Calu3 (cell line): Measurements from ENCODE around the gene ZNF414. TPM values are rescaled to one million over a fixed set of nuclear protein-coding genes. Genes with fewer than 3 reads are reported as not detected.

Experiments
- BruUV-seq: library from RNA; stranded (reverse); fragments of 400-500 nt; replicated peaks from 2 replicates; lab custom pipeline; 2021; lab: Mats Ljungman, UMichigan
- CTCF ChIA-PET: fragments of 300-600 bp; sonication (Branson Sonifier 250); formaldehyde crosslinking; loops from one replicate; lab custom pipeline; 2022; ENCODE audit warnings: antibody characterized with exemption; lab: Charles Lee
- DNase-seq: peaks from one replicate; pipeline ENCODE4 v3.0.0; 2022
- H3K27ac Mint-ChIP-seq: one replicate; pipeline ENCODE4 v1.8.0; 2022; ENCODE audit warnings: mixed read lengths; ENCODE audit not compliant: unreplicated experiment
- H3K27me3 Mint-ChIP-seq: one replicate; pipeline ENCODE4 v1.8.0; 2022; ENCODE audit warnings: mixed read lengths; ENCODE audit not compliant: unreplicated experiment
- H3K36me3 Mint-ChIP-seq: one replicate; pipeline ENCODE4 v1.8.0; 2022; ENCODE audit warnings: mild to moderate bottlenecking, moderate library complexity, mixed read lengths; ENCODE audit not compliant: insufficient read depth, unreplicated experiment
- H3K4me1 Mint-ChIP-seq: one replicate; pipeline ENCODE4 v1.8.0; 2022; ENCODE audit warnings: mild to moderate bottlenecking, low read depth, mixed read lengths; ENCODE audit not compliant: unreplicated experiment
- H3K4me3 Mint-ChIP-seq: one replicate; pipeline ENCODE4 v1.8.0; 2022; ENCODE audit warnings: mild to moderate bottlenecking, low read depth, moderate library complexity, mixed read lengths; ENCODE audit not compliant: unreplicated experiment
- H3K9me3 Mint-ChIP-seq: one replicate; pipeline ENCODE4 v1.8.0; 2022; ENCODE audit warnings: low read depth, mixed read lengths; ENCODE audit not compliant: unreplicated experiment
- CTCF ChIP-seq: fragments of 200-600 bp; IDR thresholded peaks from one replicate; pipeline ENCODE4 v1.8.0; 2022; ENCODE audit warnings: antibody characterized with exemption; ENCODE audit not compliant: unreplicated experiment
- intact Hi-C: fragments of 100-400 bp; cut with micrococcal nuclease; formaldehyde crosslinking; loops from one replicate; pipeline ENCODE4 v1.10.0; 2022; ENCODE audit not compliant: unreplicated experiment
- total RNA-seq: library from RNA; stranded (reverse); gene quantifications from 2 replicates; pipeline ENCODE4 v1.2.3, GENCODE V29; 2022

ZNF414 gene
- total RNA-seq, 1 experiment from 2014 or later = 8.7 TPM

GRCh38 chr19:8460516-8461298 is 53.3 kb downstream of the ZNF414 start:
- DNase-seq = no peak
- H3K4me1 Mint-ChIP-seq = peaks cover 35% of the 10 kb centered on the region
- H3K27ac Mint-ChIP-seq = no peak overlapping the region
- CTCF ChIA-PET = no interaction called here
- no peaks in the 10 kb centered on the region for H3K27me3 Mint-ChIP-seq
- TF ChIP-seq CTCF = no peak
- intact Hi-C loops = no loop called here
- no peaks in the 10 kb centered on the region for H3K9me3 Mint-ChIP-seq
- BruUV-seq = no TSS peak
- H3K4me3 Mint-ChIP-seq = peak overlapping the region; percentile 30
- peaks cover 29% of the 10 kb centered on the region for H3K36me3 Mint-ChIP-seq

Other genes starting within 250 kb of the ZNF414 start
- 54.0 and 54.9 TPM in 2 replicates for gene CD320, start 205.8 kb downstream of the ZNF414 start, total RNA-seq
- 38.2 and 44.5 TPM in 2 replicates for gene NDUFA7, start 192.8 kb downstream of the ZNF414 start, total RNA-seq
- gene RPS28, start 192.7 kb downstream of the ZNF414 start, total RNA-seq = 565 and 595 TPM in 2 replicates
- gene KANK3, start 170.9 kb downstream of the ZNF414 start, total RNA-seq = 0.17 TPM in 1 of 2 replicates, not detected in the other
- gene ANGPTL4, start 150.0 kb downstream of the ZNF414 start, total RNA-seq = 0.97 and 1.6 TPM in 2 replicates
- gene RAB11B, start 123.8 kb downstream of the ZNF414 start, total RNA-seq = 57.5 and 75.1 TPM in 2 replicates
- 10.1 and 12.8 TPM in 2 replicates for gene MARCHF2, start 100.9 kb downstream of the ZNF414 start, total RNA-seq
- 186 and 204 TPM in 2 replicates for gene HNRNPM, start 69.2 kb downstream of the ZNF414 start, total RNA-seq
- gene PRAM1, start 11.5 kb downstream of the ZNF414 start, total RNA-seq = 0.47 TPM in 1 of 2 replicates, not detected in the other
- gene MYO1F, start 63.3 kb upstream of the ZNF414 start, total RNA-seq = 1.3 TPM in 1 of 2 replicates, not detected in the other
- gene ADAMTS10, start 96.5 kb upstream of the ZNF414 start, total RNA-seq = 0.76 TPM in 1 of 2 replicates, not detected in the other
- not detected in 2 replicates for gene NFILZ, start 116.5 kb upstream of the ZNF414 start, total RNA-seq
- not detected in 2 replicates for gene ACTL9, start 184.6 kb upstream of the ZNF414 start, total RNA-seq
- not detected in 2 replicates for gene OR2Z1, start 207.5 kb upstream of the ZNF414 start, total RNA-seq